Muscle of leg (tissue), 11 donors: ENCODE results near the gene DCBLD1. TPM values are rescaled to one million over a fixed set of nuclear protein-coding genes. Genes with fewer than 3 reads are reported as not detected.
"Not testable (repeated sequence)": the region's sequence is repeated elsewhere in the genome, so short reads cannot be mapped to it uniquely, and the experiment has no call there.

Source experiments
- DNase-seq: peaks from one replicate; pipeline ENCODE4 v3.0.0; 2013
- H3K27ac ChIP-seq: one replicate; pipeline ENCODE4 v1.5.1; 2013; ENCODE audit warnings: mild to moderate bottlenecking, low read length, control low read depth
- H3K27me3 ChIP-seq: one replicate; pipeline ENCODE4 v1.6.1; 2013; ENCODE audit warnings: low read length; ENCODE audit not compliant: control insufficient read depth, insufficient read depth
- H3K36me3 ChIP-seq: one replicate; pipeline ENCODE4 v1.6.1; 2013; ENCODE audit warnings: low read length; ENCODE audit not compliant: control insufficient read depth, insufficient read depth
- H3K4me1 ChIP-seq: one replicate; pipeline ENCODE4 v1.6.1; 2013; ENCODE audit warnings: low read length; ENCODE audit not compliant: control insufficient read depth, insufficient read depth
- H3K4me3 ChIP-seq: one replicate; pipeline ENCODE4 v1.5.1; 2013; ENCODE audit warnings: low read length, control low read depth
- H3K9me3 ChIP-seq: replicated peaks from 2 replicates; pipeline ENCODE4 v1.6.1; 2013; ENCODE audit warnings: low read depth, low read length; ENCODE audit not compliant: control insufficient read depth
- WGBS: methylation state at CpG from one replicate; pipeline ENCODE4 v1.1.5; 2013; ENCODE audit warnings: missing lambda C conversion rate; ENCODE audit not compliant: insufficient coverage; 5-methylcytosine and 5-hydroxymethylcytosine counted together
- polyA plus RNA-seq, 8 donors: library from polyadenylated mRNA; unstranded; fragments of 120-200 nt; gene quantifications; one replicate each; pipeline versions ENCODE4 v1.2.1 to v1.2.3, GENCODE V29; 2013; ENCODE audit warnings: inconsistent platforms in 1 of 8, low replicate concordance in 1 of 8; ENCODE audit not compliant: insufficient read length in 8 of 8, insufficient read depth in 1 of 8
- total RNA-seq: library from RNA; stranded (reverse); fragments of 120-200 nt; gene quantifications from one replicate; pipeline ENCODE4 v1.2.4, GENCODE V29; 2013

The DCBLD1 gene
- total and polyA plus RNA-seq, 9 donors = 5.3 to 7.5 (median 6.8) TPM

GRCh38 chr6:117449549-117450439 is 32.7 kb upstream of the DCBLD1 start:
- DNase-seq = peak; percentile 80
- WGBS = 13% methylated on average over 1 of the region's 10 CpGs
- Histone ChIP-seq H3K36me3 (no peaks in the 10 kb centered on the region), H3K4me3 (no peak overlapping the region), H3K4me1 (peaks cover 3% of the 10 kb centered on the region), H3K27me3 (peaks cover 13% of the 10 kb centered on the region), H3K9me3 (no peaks in the 10 kb centered on the region), H3K27ac (no peak overlapping the region)

GRCh38 chr6:117451671-117452070 is 30.8 kb upstream of the DCBLD1 start:
- WGBS = 71% methylated on average over 2 of the region's 5 CpGs
- peaks cover 3% of the 10 kb centered on the region for H3K4me1 ChIP-seq
- peaks cover 12% of the 10 kb centered on the region for H3K27me3 ChIP-seq
- no peaks in the 10 kb centered on the region for H3K36me3 ChIP-seq
- no peaks in the 10 kb centered on the region for H3K9me3 ChIP-seq
- DNase-seq = no peak
- H3K4me3 ChIP-seq = no peak overlapping the region
- no peak overlapping the region for H3K27ac ChIP-seq

- WGBS = no CpG with 5 or more reads among the region's 1 CpG
- no peaks in the 10 kb centered on the region for H3K27me3 ChIP-seq
- H3K27ac ChIP-seq = no peak overlapping the region
- no peaks in the 10 kb centered on the region for H3K36me3 ChIP-seq
- H3K4me3 ChIP-seq = no peak overlapping the region
- DNase-seq = no peak
- no peaks in the 10 kb centered on the region for H3K4me1 ChIP-seq
- no peaks in the 10 kb centered on the region for H3K9me3 ChIP-seq
Observed at GRCh38 chr6:117456250-117456649, 26.2 kb upstream of the DCBLD1 start.

GRCh38 chr6:117456998-117457397 is 25.5 kb upstream of the DCBLD1 start:
- no peaks in the 10 kb centered on the region for H3K9me3 ChIP-seq
- H3K36me3 ChIP-seq = no peaks in the 10 kb centered on the region
- no CpG with 5 or more reads among the region's 5 CpGs for WGBS
- no peaks in the 10 kb centered on the region for H3K4me1 ChIP-seq
- DNase-seq = no peak
- no peaks in the 10 kb centered on the region for H3K27me3 ChIP-seq
- no peak overlapping the region for H3K27ac ChIP-seq
- H3K4me3 ChIP-seq = no peak overlapping the region

GRCh38 chr6:117459204-117459944 is 23.1 kb upstream of the DCBLD1 start:
- Histone ChIP-seq H3K4me3 (no peak overlapping the region), H3K27me3 (no peaks in the 10 kb centered on the region), H3K9me3 (no peaks in the 10 kb centered on the region), H3K36me3 (no peaks in the 10 kb centered on the region), H3K4me1 (no peaks in the 10 kb centered on the region), H3K27ac (no peak overlapping the region)
- DNase-seq = no peak
- no CpG with 5 or more reads among the region's 2 CpGs for WGBS

GRCh38 chr6:117463762-117464665 is 18.5 kb upstream of the DCBLD1 start:
- Histone ChIP-seq H3K4me1 (no peaks in the 10 kb centered on the region), H3K27ac (no peak overlapping the region), H3K9me3 (no peaks in the 10 kb centered on the region), H3K36me3 (no peaks in the 10 kb centered on the region), H3K4me3 (no peak overlapping the region), H3K27me3 (no peaks in the 10 kb centered on the region)
- DNase-seq = no peak
- no CpG with 5 or more reads among the region's 4 CpGs for WGBS

- H3K36me3 ChIP-seq = no peaks in the 10 kb centered on the region
- H3K9me3 ChIP-seq = no peaks in the 10 kb centered on the region
- DNase-seq = no peak
- H3K4me3 ChIP-seq = no peak overlapping the region
- WGBS = 55% methylated on average over 1 of the region's 2 CpGs
- no peaks in the 10 kb centered on the region for H3K27me3 ChIP-seq
- no peak overlapping the region for H3K27ac ChIP-seq
- H3K4me1 ChIP-seq = no peaks in the 10 kb centered on the region
Observed at GRCh38 chr6:117464700-117465099, 17.8 kb upstream of the DCBLD1 start.

- no peak for DNase-seq
- no peaks in the 10 kb centered on the region for H3K9me3 ChIP-seq
- no peak overlapping the region for H3K4me3 ChIP-seq
- WGBS = 25% methylated on average over 1 of the region's 1 CpG
- H3K4me1 ChIP-seq = no peaks in the 10 kb centered on the region
- no peaks in the 10 kb centered on the region for H3K27me3 ChIP-seq
- H3K36me3 ChIP-seq = no peaks in the 10 kb centered on the region
- no peak overlapping the region for H3K27ac ChIP-seq
Observed at GRCh38 chr6:117465691-117466090, 16.8 kb upstream of the DCBLD1 start.

GRCh38 chr6:117467876-117468275 is 14.6 kb upstream of the DCBLD1 start:
- H3K4me3 ChIP-seq = no peak overlapping the region
- no peaks in the 10 kb centered on the region for H3K9me3 ChIP-seq
- H3K4me1 ChIP-seq = no peaks in the 10 kb centered on the region
- H3K36me3 ChIP-seq = no peaks in the 10 kb centered on the region
- no peak overlapping the region for H3K27ac ChIP-seq
- 100% methylated on average over 1 of the region's 4 CpGs for WGBS
- no peaks in the 10 kb centered on the region for H3K27me3 ChIP-seq
- DNase-seq = no peak

- not testable (repeated sequence) for H3K4me3 ChIP-seq, H3K4me1 ChIP-seq, H3K27ac ChIP-seq, H3K9me3 ChIP-seq, H3K27me3 ChIP-seq, H3K36me3 ChIP-seq, DNase-seq
- WGBS = no CpG with 5 or more reads among the region's 4 CpGs
Observed at GRCh38 chr6:117468527-117468926, 13.9 kb upstream of the DCBLD1 start.
